CD4-positive, CD25-positive, alpha-beta regulatory T cell (primary cell): Measurements from ENCODE around the gene TPCN1. TPM values are rescaled to one million over a fixed set of nuclear protein-coding genes. Genes with fewer than 3 reads are reported as not detected.
"Not testable (repeated sequence)": the region's sequence is repeated elsewhere in the genome, so short reads cannot be mapped to it uniquely, and the experiment has no call there.

Experiments
- ATAC-seq, 2 donors: fragments of 150-1000 bp; cut with Tn5 transposase; one replicate each; pipeline ENCODE4 v1.10.0; 2021; ENCODE audit warnings: low read depth in 2 of 2, moderate number of reproducible peaks in 2 of 2, moderate library complexity in 1 of 2
- DNase-seq, 3 donors: peaks; one replicate each; pipeline versions ENCODE4 v3.0.0 to v3.0.0-alpha.2; 2012 to 2022; ENCODE audit warnings: mixed read lengths in 1 of 3
- H3K27ac ChIP-seq: one replicate; pipeline ENCODE4 v1.7.0; 2013; ENCODE audit warnings: mild to moderate bottlenecking, low read length; ENCODE audit not compliant: insufficient read depth, poor library complexity, severe bottlenecking
- H3K27me3 ChIP-seq: one replicate; pipeline ENCODE4 v1.7.0; 2013; ENCODE audit warnings: low read length; ENCODE audit not compliant: control insufficient read depth, insufficient read depth
- H3K36me3 ChIP-seq: one replicate; pipeline ENCODE4 v1.7.0; 2013; ENCODE audit warnings: mild to moderate bottlenecking, low read length, moderate library complexity; ENCODE audit not compliant: control insufficient read depth, insufficient read depth
- H3K4me1 ChIP-seq: 2 replicates; pipeline ENCODE4 v1.7.0; 2013; ENCODE audit warnings: mild to moderate bottlenecking, low read length; ENCODE audit not compliant: insufficient read depth, control insufficient read depth, poor library complexity, severe bottlenecking
- H3K4me3 ChIP-seq: one replicate; pipeline ENCODE4 v1.7.0; 2013; ENCODE audit warnings: low read depth, mild to moderate bottlenecking, low read length, moderate library complexity
- H3K9me3 ChIP-seq, 2 experiments: 1 replicate in 1 of 2; 2 replicates in 1 of 2; pipeline ENCODE4 v1.7.0; 2013; ENCODE audit warnings: low read length in 2 of 2, mild to moderate bottlenecking in 1 of 2, moderate library complexity in 1 of 2; ENCODE audit not compliant: control insufficient read depth in 2 of 2
- H3K27ac Mint-ChIP-seq, 3 donors: one replicate each; pipeline ENCODE4 v1.8.0; 2020 to 2022; ENCODE audit warnings: mild to moderate bottlenecking in 3 of 3, mixed read lengths in 3 of 3, moderate library complexity in 2 of 3
- H3K27me3 Mint-ChIP-seq: one replicate; pipeline ENCODE4 v1.8.0; 2022; ENCODE audit warnings: mild to moderate bottlenecking, mixed read lengths
- H3K36me3 Mint-ChIP-seq: one replicate; pipeline ENCODE4 v1.8.0; 2020; ENCODE audit warnings: mixed read lengths
- H3K4me1 Mint-ChIP-seq, 4 donors: one replicate each; pipeline ENCODE4 v1.8.0; 2020 to 2022; ENCODE audit warnings: mixed read lengths in 4 of 4, mild to moderate bottlenecking in 1 of 4
- H3K4me3 Mint-ChIP-seq, 4 donors: one replicate each; pipeline ENCODE4 v1.8.0; 2020 to 2022; ENCODE audit warnings: mild to moderate bottlenecking in 4 of 4, mixed read lengths in 4 of 4, moderate library complexity in 3 of 4
- H3K9me3 Mint-ChIP-seq, 7 donors: one replicate each; pipeline ENCODE4 v1.8.0; 2020 to 2022; ENCODE audit warnings: mixed read lengths in 7 of 7, mild to moderate bottlenecking in 3 of 7, moderate library complexity in 2 of 7
- polyA plus RNA-seq, 4 donors: library from polyadenylated mRNA; unstranded; fragments of 300-500 nt; fragmentation: Illumina TruSeq; gene quantifications; one replicate each; pipeline ENCODE4 v1.2.3, GENCODE V29; 2021
- total RNA-seq: library from RNA; stranded (reverse); gene quantifications from one replicate; pipeline ENCODE4 v1.2.3, GENCODE V29; 2022

The TPCN1 gene
- total and polyA plus RNA-seq, 5 donors from 2014 or later = 5.2 to 44.9 (median 8.4) TPM

GRCh38 chr12:113206802-113207201 lies 14.5 kb upstream of the TPCN1 start:
- not testable (repeated sequence) for H3K27me3 Mint-ChIP-seq, H3K4me3 Mint-ChIP-seq, DNase-seq, H3K4me3 ChIP-seq, H3K27me3 ChIP-seq, H3K27ac ChIP-seq, H3K36me3 ChIP-seq, ATAC-seq, H3K36me3 Mint-ChIP-seq, H3K9me3 Mint-ChIP-seq, H3K9me3 ChIP-seq
- Mint-ChIP-seq H3K4me1 (peaks cover 11 to 48% (median 26%) of the 10 kb centered on the region in 4 donors), H3K27ac (peak overlapping the region; percentile 46 to 97 (median 83))
- H3K4me1 ChIP-seq = peaks cover 28% of the 10 kb centered on the region

DNA sequence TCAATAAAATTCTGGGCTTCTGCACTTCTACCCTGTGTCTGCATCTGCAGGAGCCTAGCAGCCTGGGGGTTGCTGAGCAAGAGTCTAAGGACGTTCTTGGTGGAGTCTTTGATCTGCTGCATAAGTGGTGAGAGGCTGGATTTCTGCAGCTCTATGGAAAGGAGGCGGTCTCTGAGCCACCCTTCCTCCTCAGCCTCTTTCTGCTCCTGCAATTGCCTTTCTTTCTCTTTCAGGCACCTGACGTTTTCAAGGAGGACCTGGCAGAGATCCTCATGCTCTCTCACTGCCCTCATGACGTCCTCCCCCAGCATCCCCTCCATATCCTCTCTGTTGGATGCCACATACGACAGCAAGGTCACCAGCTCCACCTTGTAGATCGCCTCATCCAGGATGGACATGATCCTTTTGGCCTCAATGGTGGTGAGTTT lies 13.6 kb upstream of the TPCN1 start:
- ATAC-seq = peak in 1 of 2 donors; percentile 33
- Histone ChIP-seq H3K27ac (peak overlapping the region; percentile 69), H3K27me3 (no peaks in the 10 kb centered on the region), H3K4me3 (no peak overlapping the region), H3K4me1 (peaks cover 28% of the 10 kb centered on the region), H3K36me3 (no peaks in the 10 kb centered on the region), H3K9me3 (no peaks in the 10 kb centered on the region)
- peak overlapping the region; percentile 95 to 97 (median 95) for H3K27ac Mint-ChIP-seq
- H3K4me1 Mint-ChIP-seq = peaks cover 11 to 46% (median 26%) of the 10 kb centered on the region in 4 donors
- no peaks in the 10 kb centered on the region for H3K36me3 Mint-ChIP-seq
- no peaks in the 10 kb centered on the region for H3K9me3 Mint-ChIP-seq
- H3K27me3 Mint-ChIP-seq = no peaks in the 10 kb centered on the region
- H3K4me3 Mint-ChIP-seq = peak overlapping the region in 1 of 4 donors; percentile 37
- DNase-seq = peak in 1 of 3 donors; percentile 26

- H3K27ac Mint-ChIP-seq = peak overlapping the region; percentile 95 to 97 (median 95)
- DNase-seq = peak; percentile 14 to 83 (median 62)
- peaks cover 11 to 46% (median 26%) of the 10 kb centered on the region in 4 donors for H3K4me1 Mint-ChIP-seq
- H3K27me3 Mint-ChIP-seq = no peaks in the 10 kb centered on the region
- ATAC-seq = peak; percentile 72 to 85
- H3K27me3 ChIP-seq = no peaks in the 10 kb centered on the region
- no peaks in the 10 kb centered on the region for H3K36me3 Mint-ChIP-seq
- H3K4me3 ChIP-seq = peak overlapping the region; percentile 57
- H3K36me3 ChIP-seq = no peaks in the 10 kb centered on the region
- no peaks in the 10 kb centered on the region for H3K9me3 ChIP-seq
- peak overlapping the region; percentile 69 for H3K27ac ChIP-seq
- H3K4me3 Mint-ChIP-seq = peak overlapping the region; percentile 37 to 87 (median 80)
- H3K9me3 Mint-ChIP-seq = no peaks in the 10 kb centered on the region
- peaks cover 28% of the 10 kb centered on the region for H3K4me1 ChIP-seq
These were observed 13.0 kb upstream of the TPCN1 start for GRCh38 chr12:113208041-113208934.

- H3K4me3 Mint-ChIP-seq = no peak overlapping the region
- H3K9me3 ChIP-seq = no peaks in the 10 kb centered on the region
- no peak for ATAC-seq
- H3K4me3 ChIP-seq = no peak overlapping the region
- no peaks in the 10 kb centered on the region for H3K9me3 Mint-ChIP-seq
- DNase-seq = peak in 1 of 3 donors; percentile 31
- no peak overlapping the region for H3K27ac ChIP-seq
- H3K4me1 ChIP-seq = peaks cover 28% of the 10 kb centered on the region
- peak overlapping the region in 2 of 3 donors; percentile 59 to 82 for H3K27ac Mint-ChIP-seq
- H3K27me3 ChIP-seq = no peaks in the 10 kb centered on the region
- peaks cover 11 to 50% (median 25%) of the 10 kb centered on the region in 4 donors for H3K4me1 Mint-ChIP-seq
- no peaks in the 10 kb centered on the region for H3K36me3 ChIP-seq
- peaks cover 1% of the 10 kb centered on the region for H3K27me3 Mint-ChIP-seq
- H3K36me3 Mint-ChIP-seq = no peaks in the 10 kb centered on the region
These were observed 10.1 kb upstream of the TPCN1 start for GRCh38 chr12:113211160-113211559.

GRCh38 chr12:113214895-113215400 lies 6.3 kb upstream of the TPCN1 start:
- ATAC-seq = no peak

DNA sequence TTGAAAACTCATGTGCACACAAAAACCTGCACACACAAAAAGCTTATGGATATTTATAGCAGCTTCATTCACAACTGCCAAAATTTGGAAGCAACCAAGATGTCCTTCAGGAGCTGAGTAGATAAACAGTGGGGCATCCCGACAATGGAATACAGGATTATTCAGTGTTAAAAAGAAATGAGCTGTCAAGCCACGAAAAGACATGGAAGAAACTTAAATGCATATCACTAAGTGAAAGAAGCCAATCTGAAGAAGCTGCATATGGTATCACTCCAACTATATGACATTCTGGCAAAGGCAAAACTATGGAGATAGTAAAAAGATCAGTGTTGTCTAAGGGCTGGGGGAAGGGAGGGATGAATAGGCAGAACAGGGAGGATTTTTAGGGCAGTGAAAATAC lies 5.2 kb upstream of the TPCN1 start:
- no peak overlapping the region for H3K27ac ChIP-seq
- peaks cover 4% of the 10 kb centered on the region for H3K4me1 ChIP-seq
- H3K9me3 ChIP-seq = no peaks in the 10 kb centered on the region
- ATAC-seq = no peak
- no peak for DNase-seq
- peaks cover 8% of the 10 kb centered on the region for H3K27me3 Mint-ChIP-seq
- H3K27me3 ChIP-seq = no peaks in the 10 kb centered on the region
- H3K36me3 ChIP-seq = no peaks in the 10 kb centered on the region
- H3K27ac Mint-ChIP-seq = no peak overlapping the region
- H3K9me3 Mint-ChIP-seq = no peaks in the 10 kb centered on the region
- no peaks in the 10 kb centered on the region for H3K36me3 Mint-ChIP-seq
- H3K4me3 ChIP-seq = no peak overlapping the region
- peaks cover 0 to 25% (median 4%) of the 10 kb centered on the region in 4 donors for H3K4me1 Mint-ChIP-seq
- no peak overlapping the region for H3K4me3 Mint-ChIP-seq

More at GRCh38 chr12:113214895-113215400, 6.3 kb upstream of the TPCN1 start:
- peaks cover 5% of the 10 kb centered on the region for H3K27me3 Mint-ChIP-seq
- Histone ChIP-seq H3K36me3 (no peaks in the 10 kb centered on the region), H3K9me3 (no peaks in the 10 kb centered on the region), H3K4me1 (peaks cover 1% of the 10 kb centered on the region), H3K4me3 (no peak overlapping the region), H3K27me3 (no peaks in the 10 kb centered on the region), H3K27ac (no peak overlapping the region)
- no peaks in the 10 kb centered on the region for H3K36me3 Mint-ChIP-seq
- H3K27ac Mint-ChIP-seq = no peak overlapping the region
- H3K9me3 Mint-ChIP-seq = no peaks in the 10 kb centered on the region
- H3K4me1 Mint-ChIP-seq = peaks cover 4 to 26% (median 7%) of the 10 kb centered on the region in 4 donors
- DNase-seq = no peak
- H3K4me3 Mint-ChIP-seq = no peak overlapping the region

DNA sequence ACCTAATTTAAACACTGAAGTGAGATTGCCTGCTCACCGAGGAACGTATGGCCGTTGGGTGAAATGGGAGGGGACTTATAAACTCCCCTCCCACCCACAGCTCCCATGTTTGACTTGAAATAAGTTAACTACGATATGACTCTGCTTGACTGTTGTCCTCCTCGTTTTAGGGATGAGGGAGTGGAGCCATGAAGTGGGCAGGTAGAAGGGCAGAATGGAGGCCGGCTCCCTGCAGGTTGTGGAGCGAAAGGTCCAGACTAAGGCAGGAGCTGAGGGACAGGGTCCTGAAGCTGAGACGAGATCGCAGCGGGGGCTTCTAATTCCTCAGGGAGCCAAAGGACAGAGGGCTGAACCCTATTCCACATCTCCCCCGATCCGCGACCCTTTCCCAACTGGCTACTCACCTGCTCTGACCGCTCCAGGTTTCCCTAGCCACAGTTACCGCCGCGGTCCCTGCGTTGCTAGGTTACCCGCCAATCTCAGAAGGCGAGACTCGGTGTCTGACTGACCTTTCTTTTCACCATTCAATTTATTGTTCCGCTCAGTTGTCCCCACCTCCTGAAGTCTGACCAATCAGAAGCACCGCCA lies 577 bp upstream of the TPCN1 start:
- no peaks in the 10 kb centered on the region for H3K27me3 ChIP-seq
- peak overlapping the region; percentile 52 to 97 (median 89) for H3K27ac Mint-ChIP-seq
- H3K4me1 Mint-ChIP-seq = peaks cover 9 to 44% (median 25%) of the 10 kb centered on the region in 4 donors
- peaks cover 5% of the 10 kb centered on the region for H3K36me3 Mint-ChIP-seq
- peak in 1 of 3 donors; percentile 32 for DNase-seq
- H3K9me3 Mint-ChIP-seq = no peaks in the 10 kb centered on the region
- H3K9me3 ChIP-seq = no peaks in the 10 kb centered on the region
- peaks cover 30% of the 10 kb centered on the region for H3K4me1 ChIP-seq
- no peak for ATAC-seq
- H3K4me3 Mint-ChIP-seq = peak overlapping the region; percentile 86 to 98 (median 94)
- H3K36me3 ChIP-seq = no peaks in the 10 kb centered on the region
- H3K4me3 ChIP-seq = peak overlapping the region; percentile 81
- peak overlapping the region; percentile 49 for H3K27ac ChIP-seq
- H3K27me3 Mint-ChIP-seq = peaks cover 11% of the 10 kb centered on the region
